K562 (cell line): Measurements from ENCODE around the gene FUT2. TPM values are rescaled to one million over a fixed set of nuclear protein-coding genes. Genes with fewer than 3 reads are reported as not detected.

Experiments used
- C11orf30 ChIP-seq: fragments of 450-650 bp; IDR thresholded peaks from 2 replicates; pipeline ENCODE4 v1.6.1; 2016; ENCODE audit warnings: low read depth, mild to moderate bottlenecking
- NKRF ChIP-seq: fragments of 450-650 bp; IDR thresholded peaks from 2 replicates; pipeline ENCODE4 v1.6.1; 2016; ENCODE audit warnings: borderline replicate concordance
- PHF21A ChIP-seq: fragments of 450-650 bp; IDR thresholded peaks from 2 replicates; pipeline ENCODE4 v1.6.1; 2017; ENCODE audit warnings: low read depth, borderline replicate concordance
- TCF7 ChIP-seq: sonication (generic); IDR thresholded peaks from 2 replicates; pipeline ENCODE4 v1.6.1; 2016; ENCODE audit warnings: antibody characterized with exemption, borderline replicate concordance
- VEZF1 ChIP-seq: fragments of 200-800 bp; sonication (Bioruptor generic); IDR thresholded peaks from 2 replicates; pipeline ENCODE4 v1.6.1; 2017; ENCODE audit warnings: missing genetic modification characterization, missing compliant biosample characterization
- polyA plus RNA-seq, 8 experiments: library from polyadenylated mRNA; depleted of rRNA in 4 of 8; stranded (reverse) in 5 of 8; unstranded in 3 of 8; fragments of >200 nt; fragmentation: Nextera tagmentation in 2 of 8; fragmentation: Illumina TruSeq in 1 of 8; extraction: Ambion mirVana in 2 of 8; extraction: Trizol in 1 of 8; gene quantifications; 2 replicates each; pipeline versions ENCODE4 v1.2.1 to v1.2.3, GENCODE V29; 2011 to 2014; ENCODE audit warnings: inconsistent platforms in 1 of 8, missing spikeins in 1 of 8
- total RNA-seq, 7 experiments: library from RNA; depleted of rRNA in 6 of 7; stranded (reverse); fragments of >200 nt in 6 of 7; fragmentation: Illumina TruSeq in 2 of 7; extraction: Trizol in 2 of 7; gene quantifications; 2 replicates each; pipeline versions ENCODE4 v1.2.1 to v1.2.3, GENCODE V29; 2011 to 2021; ENCODE audit warnings: low replicate concordance in 1 of 7

The FUT2 gene
- total and polyA plus RNA-seq, 9 of the 15 experiments (the other 6 are each of a cell fraction or from before 2014, with no cell fraction given): 0.03 to 0.04 TPM; not detected in 7

- TF ChIP-seq PHF21A (no peak), TCF7 (no peak), C11orf30 (peak; percentile 54), VEZF1 (CRISPR knock-in tag) (no peak), NKRF (no peak)
- TF ChIP-seq, all 486 proteins: peak for 3
Measured at GRCh38 chr19:48711106-48711662, 15.4 kb downstream of the FUT2 start (continued).
